Activated CD4-positive, CD25-positive, alpha-beta regulatory T cell treated with anti-CD3 and anti-CD28 coated beads, Interleukin-2, amount 50 U/mL, for 16 hours (primary cell): Measurements from ENCODE around the gene MSLN.

ENCODE experiments used
- DNase-seq: peaks from one replicate; pipeline ENCODE4 v3.0.0-alpha.2; 2020; ENCODE audit warnings: low read depth, low spot score

MSLN gene

GRCh38 chr16:759110-759910 lies 1.2 kb upstream of the MSLN start:
- no peak for DNase-seq

- DNase-seq, result no peak
Measured at GRCh38 chr16:760065-760464, 469 bp upstream of the MSLN start.

GRCh38 chr16:761625-762513 lies 1.3 kb downstream of the MSLN start:
- DNase-seq, result no peak

- no peak for DNase-seq
Measured at GRCh38 chr16:762595-763268, 2.2 kb downstream of the MSLN start.

GRCh38 chr16:763369-764183 lies 3.0 kb downstream of the MSLN start:
- no peak for DNase-seq

- DNase-seq, result no peak
Measured at GRCh38 chr16:764184-764750, 3.7 kb downstream of the MSLN start.

GRCh38 chr16:764848-765487 lies 4.4 kb downstream of the MSLN start:
- DNase-seq, result no peak

GRCh38 chr16:765488-765865 lies 4.9 kb downstream of the MSLN start:
- no peak for DNase-seq

- no peak for DNase-seq
Measured at GRCh38 chr16:766008-766819, 5.7 kb downstream of the MSLN start.

- no peak for DNase-seq
Measured at GRCh38 chr16:766820-767640, 6.5 kb downstream of the MSLN start.

GRCh38 chr16:767743-768235 lies 7.3 kb downstream of the MSLN start:
- DNase-seq, result no peak

GRCh38 chr16:768428-768827 lies 7.9 kb downstream of the MSLN start:
- no peak for DNase-seq

- DNase-seq, result no peak
Measured at GRCh38 chr16:769184-769784, 8.8 kb downstream of the MSLN start.

- DNase-seq, result no peak
Measured at GRCh38 chr16:769934-770333, 9.4 kb downstream of the MSLN start.

GRCh38 chr16:770411-770810 lies 9.9 kb downstream of the MSLN start:
- no peak for DNase-seq

GRCh38 chr16:772959-773358 lies 12.4 kb downstream of the MSLN start:
- no peak for DNase-seq

- no peak for DNase-seq
Measured at GRCh38 chr16:774086-775001, 13.8 kb downstream of the MSLN start.
